GM12892 (cell line): ENCODE results near the gene LDLRAD3.

Experiments used
- DNase-seq: peaks from one replicate; pipeline ENCODE4 v3.0.0; 2011; ENCODE audit not compliant: insufficient read length
- FAIRE-seq: peaks from 2 replicates; lab custom pipeline; 2011; peaks lifted over from hg19 to GRCh38; lab: Jason Lieb, UNC
- POLR2A ChIP-seq: IDR thresholded peaks from 2 replicates; pipeline ENCODE4 v1.6.1; 2011; ENCODE audit warnings: low read depth, low read length, control low read depth
- POLR2AphosphoS5 ChIP-seq: IDR thresholded peaks from 2 replicates; pipeline ENCODE4 v1.6.1; 2011; ENCODE audit warnings: low read depth, low read length, control low read depth
- TAF1 ChIP-seq: IDR thresholded peaks from 2 replicates; pipeline ENCODE4 v1.6.1; 2011; ENCODE audit warnings: low read depth, mild to moderate bottlenecking, control low read depth, low read length, borderline replicate concordance

LDLRAD3 gene

DNA sequence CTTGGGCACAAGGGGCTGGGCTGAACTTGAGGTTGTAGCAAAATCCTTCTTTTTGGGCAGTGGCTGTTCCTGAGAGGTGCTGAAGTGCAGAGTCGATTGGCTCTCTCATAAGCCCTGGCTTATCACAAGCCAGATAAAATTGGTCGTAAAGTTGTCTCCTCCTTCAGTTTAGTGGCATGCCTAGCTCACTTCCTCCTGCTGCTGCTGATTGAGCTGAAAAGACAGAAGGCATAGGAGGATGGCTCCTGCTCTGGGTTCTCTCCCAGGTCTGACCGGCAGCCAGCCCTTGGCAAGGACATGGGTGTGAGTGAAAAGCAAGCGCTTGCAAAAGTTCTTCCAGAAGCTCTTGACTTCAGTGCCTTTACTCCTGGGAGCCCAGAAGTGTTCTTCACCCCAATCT lies 83.9 kb downstream of the LDLRAD3 start:
- no peak for DNase-seq
- TF ChIP-seq POLR2A (no peak), POLR2AphosphoS5 (no peak), TAF1 (no peak)
- FAIRE-seq, result no peak

DNA sequence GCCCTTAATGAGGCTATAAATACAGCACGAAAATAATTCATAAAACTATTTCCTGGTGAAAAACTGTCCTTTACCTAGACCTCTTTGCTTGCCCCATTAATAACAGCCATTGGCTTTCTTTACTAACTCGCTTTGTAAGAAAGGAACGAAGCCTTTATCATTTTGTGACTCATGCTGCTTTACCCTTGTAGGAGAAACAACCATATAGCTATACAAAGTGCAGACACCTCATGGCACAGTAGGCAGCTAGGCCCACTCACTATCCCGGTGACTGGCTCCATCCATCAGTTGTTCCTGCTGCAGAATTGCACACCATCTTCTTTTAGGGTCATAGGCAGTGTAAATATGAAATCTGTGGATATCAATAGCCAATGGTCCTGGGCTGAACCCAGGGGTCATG lies 85.8 kb downstream of the LDLRAD3 start:
- no peak for DNase-seq
- FAIRE-seq, result no peak
- TF ChIP-seq TAF1, result no peak
- TF ChIP-seq POLR2A, result no peak
- TF ChIP-seq POLR2AphosphoS5, result no peak

DNA sequence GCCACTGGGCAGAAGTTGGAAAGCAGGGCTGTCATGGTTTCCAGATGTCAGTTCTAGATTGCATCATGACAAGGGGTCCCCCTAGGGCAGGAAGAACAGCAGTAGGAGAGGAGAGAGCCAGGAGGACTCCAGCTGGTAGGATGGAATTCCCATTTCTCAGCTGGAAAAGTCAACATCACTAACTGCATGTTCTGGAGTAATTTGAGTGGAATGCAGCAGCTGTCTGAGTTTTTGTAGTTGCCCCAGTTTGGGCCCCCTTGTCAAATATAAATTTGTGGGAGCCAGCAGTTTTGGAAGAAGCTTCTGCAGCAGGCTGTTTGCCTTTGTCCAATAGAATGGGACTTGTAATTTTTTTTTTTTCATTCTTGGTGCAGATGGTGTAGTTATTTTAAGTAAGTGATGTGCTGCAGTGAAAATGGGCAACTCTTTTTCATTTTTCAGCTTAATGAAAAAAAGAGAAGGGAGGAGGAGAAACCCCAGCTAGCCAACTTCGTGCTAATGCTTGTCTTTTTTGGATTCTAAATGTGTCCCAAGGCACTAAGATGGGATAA lies 86.9 kb downstream of the LDLRAD3 start:
- DNase-seq, result no peak
- no peak for FAIRE-seq
- no peak for TF ChIP-seq POLR2AphosphoS5
- TF ChIP-seq POLR2A, result no peak
- TF ChIP-seq TAF1, result no peak

DNA sequence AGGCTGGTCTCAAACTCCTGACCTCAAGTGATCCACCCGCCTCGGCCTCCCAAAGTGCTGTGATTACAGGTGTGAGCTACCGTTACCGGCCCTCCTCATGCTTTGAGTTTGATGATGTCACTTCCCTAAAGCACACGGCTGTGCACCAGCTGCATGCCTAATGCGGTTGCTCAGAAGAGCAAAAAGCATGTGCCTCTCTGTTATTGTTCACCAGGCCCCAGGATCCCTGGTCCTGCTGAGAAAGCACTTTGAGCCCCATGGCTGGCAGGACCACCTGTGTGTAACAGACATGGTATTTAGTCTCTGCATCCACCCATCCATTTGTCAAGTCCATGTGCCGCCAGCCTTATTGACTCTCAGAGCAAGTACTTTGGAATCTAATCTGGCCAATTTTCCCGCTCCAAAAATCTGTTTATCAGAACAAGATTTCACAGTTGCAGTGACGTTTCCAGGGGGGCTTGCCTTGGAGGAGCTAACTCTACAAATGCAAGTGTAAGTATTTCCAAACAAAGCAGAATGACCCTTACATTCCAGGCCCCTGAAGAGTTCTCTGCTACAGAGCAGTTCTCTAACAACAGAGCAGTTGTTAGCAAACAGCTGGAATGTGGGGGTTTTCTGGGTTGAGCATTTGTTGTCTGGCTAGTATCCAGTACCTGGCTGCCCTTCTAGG lies 89.4 kb downstream of the LDLRAD3 start:
- TF ChIP-seq TAF1 (no peak), POLR2A (no peak), POLR2AphosphoS5 (no peak)
- DNase-seq (no peak), FAIRE-seq (no peak)

DNA sequence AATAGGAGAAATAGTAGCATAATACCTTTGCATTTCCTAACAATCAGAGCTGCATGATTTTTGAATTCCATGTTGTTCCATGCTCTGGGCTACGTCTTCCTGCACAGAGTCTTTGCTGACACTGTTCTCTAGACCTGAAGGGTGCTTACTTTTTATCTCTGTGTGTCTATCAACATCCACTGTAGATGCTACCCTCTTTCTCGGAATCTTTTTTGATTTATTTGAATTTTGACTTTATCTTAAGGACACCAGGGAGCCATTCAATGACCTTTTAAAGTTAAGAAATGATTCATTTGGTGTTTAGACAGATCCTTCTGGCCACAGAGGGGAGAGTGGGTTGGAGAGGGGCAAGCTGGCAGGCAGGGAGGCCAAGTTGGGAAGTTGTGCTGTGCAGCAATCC lies 90.1 kb downstream of the LDLRAD3 start:
- no peak for TF ChIP-seq POLR2AphosphoS5
- TF ChIP-seq POLR2A, result no peak
- TF ChIP-seq TAF1, result no peak
- DNase-seq (no peak), FAIRE-seq (no peak)

DNA sequence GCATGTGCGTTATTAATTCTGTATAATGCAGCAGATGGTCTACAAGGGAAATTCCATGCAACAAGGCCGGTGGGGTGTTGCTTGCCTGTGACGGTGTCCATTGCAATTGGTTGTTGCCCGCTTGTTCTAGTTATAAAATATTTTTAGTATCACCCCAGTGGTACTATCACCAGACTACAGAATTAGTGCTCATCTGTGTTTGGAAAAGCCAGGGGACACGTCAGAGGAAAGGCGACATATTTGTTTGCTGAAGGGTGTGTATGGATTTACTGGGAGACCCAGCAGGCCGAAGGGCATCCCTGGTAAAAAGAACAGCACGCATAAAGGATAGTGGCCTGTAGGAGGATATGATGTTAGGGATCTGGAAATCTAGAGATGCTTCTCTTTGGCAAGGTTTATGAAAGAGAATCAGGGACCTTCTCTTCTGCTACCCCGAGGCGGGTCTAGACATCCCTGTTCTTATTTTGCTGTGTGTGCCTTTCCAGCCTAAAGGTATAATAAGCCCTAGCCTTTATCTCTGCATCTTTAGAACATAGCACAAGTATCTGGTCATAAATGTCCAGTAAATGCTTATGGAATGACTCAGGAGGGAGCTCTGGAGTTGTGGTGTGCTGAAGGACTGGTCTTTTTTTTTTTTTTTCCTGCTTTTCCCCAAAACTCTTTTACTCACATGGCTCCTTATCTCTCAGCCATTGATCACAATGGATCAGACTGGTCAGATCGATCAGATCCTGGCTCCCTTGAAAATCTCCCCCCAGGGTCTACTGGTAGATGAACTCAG lies 90.9 kb downstream of the LDLRAD3 start:
- no peak for TF ChIP-seq POLR2AphosphoS5
- FAIRE-seq (no peak), DNase-seq (no peak)

DNA sequence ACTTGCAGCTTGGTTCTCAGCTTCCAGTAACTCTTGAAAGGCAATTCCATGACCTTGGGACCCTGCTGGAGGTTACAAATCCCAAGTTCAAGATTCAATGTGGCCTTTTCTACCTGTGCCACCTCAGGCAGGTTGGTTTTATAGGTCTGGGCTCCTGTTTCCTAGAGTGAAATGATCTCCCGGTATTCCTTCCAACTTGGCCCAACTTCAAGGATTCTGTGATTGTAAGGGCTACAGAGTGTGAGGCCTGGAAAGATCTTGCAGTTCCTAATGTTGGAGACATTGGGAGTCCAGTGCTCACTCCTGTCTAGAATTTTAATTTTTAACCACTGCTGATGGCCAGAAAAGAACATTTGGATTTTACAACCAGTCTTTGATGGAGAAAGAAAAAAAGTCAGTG lies 91.6 kb downstream of the LDLRAD3 start:
- FAIRE-seq (no peak), DNase-seq (no peak)
- TF ChIP-seq POLR2AphosphoS5 (no peak), POLR2A (no peak), TAF1 (no peak)

DNA sequence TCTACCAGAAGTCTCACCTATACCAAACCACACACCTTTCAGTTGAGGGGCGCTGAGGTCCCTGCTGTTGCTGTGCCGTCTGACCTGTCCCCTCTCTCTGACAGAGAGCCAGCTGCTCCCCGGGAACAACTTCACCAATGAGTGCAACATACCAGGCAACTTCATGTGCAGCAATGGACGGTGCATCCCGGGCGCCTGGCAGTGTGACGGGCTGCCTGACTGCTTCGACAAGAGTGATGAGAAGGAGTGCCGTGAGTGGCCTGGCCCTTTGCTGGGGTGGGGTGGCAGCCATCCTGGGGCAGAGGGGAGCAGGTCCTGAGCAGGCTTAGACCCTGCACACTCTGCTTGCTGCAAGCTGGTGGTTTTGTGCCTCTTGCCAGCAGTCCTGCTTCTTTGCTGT lies 92.1 kb downstream of the LDLRAD3 start:
- DNase-seq, result no peak
- FAIRE-seq, result no peak
- no peak for TF ChIP-seq TAF1
- TF ChIP-seq POLR2AphosphoS5, result no peak
- TF ChIP-seq POLR2A, result no peak

DNA sequence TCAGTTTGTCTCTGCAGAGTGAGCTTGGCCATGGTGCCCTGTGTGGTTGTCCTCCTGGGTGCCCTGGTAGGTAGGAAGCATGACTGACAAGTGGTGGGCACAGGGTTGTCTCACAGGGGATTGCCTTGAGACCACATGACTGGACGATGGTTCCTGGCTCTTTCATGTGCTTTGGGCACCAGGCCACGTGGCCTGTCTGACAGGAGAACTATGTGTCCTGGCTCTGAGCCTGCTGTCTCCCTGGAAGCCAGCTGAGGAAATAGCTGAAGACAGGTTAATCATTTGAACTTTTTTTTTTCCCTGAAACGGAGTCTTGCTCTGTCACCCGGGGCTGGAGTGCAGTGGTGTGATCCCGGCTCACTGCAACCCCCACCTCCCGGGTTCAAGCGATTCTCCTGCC lies 93.2 kb downstream of the LDLRAD3 start:
- FAIRE-seq, result no peak
- TF ChIP-seq TAF1, result no peak
- TF ChIP-seq POLR2A, result no peak
- no peak for TF ChIP-seq POLR2AphosphoS5
- no peak for DNase-seq

DNA sequence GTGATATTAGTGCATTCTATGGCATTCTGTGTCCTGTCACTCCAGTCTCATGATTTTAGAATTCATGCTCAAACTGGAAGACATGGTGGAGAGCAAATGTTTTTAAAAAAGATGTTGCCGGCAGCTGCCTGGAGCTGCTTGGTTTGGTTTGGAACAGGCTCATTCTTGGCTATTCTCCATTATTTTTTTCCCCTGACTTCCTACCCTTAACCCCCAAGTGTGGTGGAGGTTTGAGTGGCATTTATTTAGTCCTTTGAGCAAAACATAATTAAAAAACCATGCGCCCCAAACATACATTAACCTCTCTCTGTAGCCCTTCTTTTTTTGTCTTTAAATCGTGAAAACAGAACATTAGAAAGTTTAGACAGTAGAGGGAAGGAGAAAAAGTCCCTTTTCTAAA lies 94.7 kb downstream of the LDLRAD3 start:
- TF ChIP-seq POLR2A, result no peak
- no peak for TF ChIP-seq POLR2AphosphoS5
- no peak for TF ChIP-seq TAF1
- FAIRE-seq, result no peak
- no peak for DNase-seq

DNA sequence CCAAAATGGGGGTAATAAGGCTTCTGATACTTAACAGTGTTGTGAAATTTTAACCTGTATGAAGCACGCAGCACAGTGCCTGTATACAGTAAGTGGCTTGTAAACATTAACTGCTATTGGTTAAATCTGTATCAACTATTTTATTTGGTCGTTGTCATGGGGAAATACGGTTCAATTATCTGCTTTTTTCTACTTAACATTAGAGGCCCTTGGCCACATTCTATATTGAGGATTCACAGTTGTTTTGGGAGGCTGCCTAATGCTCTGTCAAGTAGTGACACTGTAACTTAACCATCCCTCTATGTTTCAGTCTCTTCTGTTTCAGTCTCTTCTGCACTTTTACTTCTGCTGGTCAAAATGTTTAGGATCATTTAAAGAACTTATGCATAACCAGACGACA lies 95.6 kb downstream of the LDLRAD3 start:
- DNase-seq (no peak), FAIRE-seq (no peak)
- no peak for TF ChIP-seq POLR2A
- no peak for TF ChIP-seq TAF1
- no peak for TF ChIP-seq POLR2AphosphoS5

DNA sequence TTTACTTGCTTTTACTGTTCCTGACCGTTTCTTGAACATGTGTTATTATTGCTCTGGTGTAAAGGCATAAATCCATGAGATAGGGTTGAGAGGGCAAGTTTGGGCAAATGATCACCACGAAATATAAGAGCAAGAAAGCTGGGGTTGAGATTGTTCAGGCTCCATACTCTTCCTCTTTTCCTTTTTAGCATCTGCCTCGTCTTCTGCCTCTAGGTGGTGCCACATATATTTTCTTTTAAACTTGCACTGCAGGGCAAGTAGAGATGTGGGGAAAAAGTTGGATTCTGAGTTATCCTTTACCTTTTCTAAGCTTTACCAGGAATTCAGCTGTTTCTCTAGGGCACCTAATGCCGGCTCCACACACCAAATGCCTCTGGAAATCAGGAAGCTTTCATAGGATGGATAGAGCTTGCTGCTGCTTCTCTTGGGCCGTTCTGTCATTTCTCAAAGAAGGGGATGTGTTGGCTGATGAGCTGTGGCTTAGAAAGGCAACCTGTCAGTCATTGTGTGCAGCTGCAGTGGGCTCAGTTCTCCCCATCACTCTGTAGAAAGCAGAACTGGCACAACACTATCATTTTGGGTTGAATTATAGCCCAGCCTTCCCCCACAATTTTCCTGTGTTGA lies 98.2 kb downstream of the LDLRAD3 start:
- no peak for TF ChIP-seq POLR2A
- no peak for TF ChIP-seq TAF1
- no peak for TF ChIP-seq POLR2AphosphoS5
- no peak for FAIRE-seq
- DNase-seq, result no peak
